Chondrocyte (in vitro differentiated cells): ENCODE measurements around the gene TTC23L. TPM values are rescaled to one million over a fixed set of nuclear protein-coding genes. Genes with fewer than 3 reads are reported as not detected.
A peak's percentile ranks its signal among the peaks of the same experiment; 100 is the strongest.
"Not testable (repeated sequence)": the region's sequence is repeated elsewhere in the genome, so short reads cannot be mapped to it uniquely, and the experiment has no call there.

ENCODE experiments used
- DNase-seq: peaks from one replicate; pipeline ENCODE4 v3.0.0; 2021; ENCODE audit warnings: mixed read lengths, low spot score
- H3K27ac Mint-ChIP-seq: one replicate; pipeline ENCODE4 v1.8.0; 2021; ENCODE audit warnings: mild to moderate bottlenecking, moderate library complexity, mixed read lengths; ENCODE audit not compliant: unreplicated experiment
- H3K27me3 Mint-ChIP-seq: 2 replicates; pipeline ENCODE4 v1.8.0; 2021; ENCODE audit warnings: low read depth, mixed read lengths
- H3K36me3 Mint-ChIP-seq: 2 replicates; pipeline ENCODE4 v1.8.0; 2021; ENCODE audit warnings: low read depth, mixed read lengths
- H3K4me1 Mint-ChIP-seq: 2 replicates; pipeline ENCODE4 v1.8.0; 2021; ENCODE audit warnings: low read depth, mild to moderate bottlenecking, mixed read lengths
- H3K4me3 Mint-ChIP-seq: one replicate; pipeline ENCODE4 v1.8.0; 2021; ENCODE audit warnings: mild to moderate bottlenecking, moderate library complexity, mixed read lengths; ENCODE audit not compliant: unreplicated experiment
- H3K9me3 Mint-ChIP-seq: 2 replicates; pipeline ENCODE4 v1.8.0; 2021; ENCODE audit warnings: low read depth, mixed read lengths
- total RNA-seq: library from RNA; stranded (reverse); gene quantifications from 3 replicates; pipeline ENCODE4 v1.2.1, GENCODE V29; 2021
- TF ChIP-seq, protein P1 (sequence below): fragments of 200-600 bp; sonication (generic); IDR thresholded peaks from 2 replicates; pipeline ENCODE4 v1.5.0; 2021; ENCODE audit warnings: antibody characterized with exemption, mild to moderate bottlenecking, moderate library complexity

Gene TTC23L
- total RNA-seq, 1 donor from 2014 or later = not detected

DNA sequence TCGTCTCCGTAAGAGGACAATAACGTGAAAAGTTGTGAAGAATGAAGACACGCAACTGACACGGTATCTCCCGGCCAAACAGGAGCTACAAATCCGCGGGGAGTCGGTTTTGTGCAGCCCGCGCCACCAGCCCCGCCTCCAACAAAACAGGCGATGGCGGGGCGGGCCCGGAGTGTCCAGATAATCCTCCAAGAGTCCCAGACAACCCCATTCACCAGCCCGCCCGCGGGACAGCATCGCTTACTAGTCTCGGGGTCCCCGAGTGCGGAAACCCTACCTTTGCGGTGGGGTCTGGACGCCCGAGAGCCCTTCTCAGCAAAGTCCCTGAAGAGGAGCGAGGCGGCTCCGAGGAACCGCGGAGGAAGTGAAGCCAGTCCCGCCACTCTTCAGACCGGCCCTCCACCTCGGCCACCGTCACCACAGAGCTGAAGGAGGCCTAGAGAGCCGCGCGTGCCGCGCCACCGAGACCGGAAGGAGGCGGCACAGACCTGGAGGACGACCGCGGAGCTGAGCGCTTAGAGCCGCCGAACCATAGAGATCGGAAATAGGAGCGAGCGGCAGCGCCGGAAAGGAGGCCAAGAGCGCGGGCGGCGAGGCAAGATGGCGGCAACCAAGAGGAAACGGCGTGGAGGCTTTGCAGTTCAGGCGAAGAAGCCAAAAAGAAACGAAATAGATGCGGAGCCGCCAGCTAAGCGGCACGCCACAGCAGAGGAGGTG, 76.3 kb downstream of the TTC23L start, which contains the start of the genes BRIX1 and RAD1:
TSS of gene BRIX1 (plus strand) at position 573 of the 717 bp plus-strand sequence. CDS start at position 601, 28 bp downstream.
TSS of gene RAD1 (minus strand) at position 366 of the 717 bp plus-strand sequence. CDS start 612 bp downstream, outside the sequence.
- peak; percentile 99 for DNase-seq
- Mint-ChIP-seq H3K4me3 (no peak within 1 kb of the TSS), H3K4me1 (peaks cover 37% of the 10 kb centered on the region), H3K36me3 (peaks cover 10% of the 10 kb centered on the region), H3K9me3 (no peaks in the 10 kb centered on the region), H3K27ac (no peak within 1 kb of the TSS), H3K27me3 (no peaks in the 10 kb centered on the region)
- TF ChIP-seq, protein P1, sequence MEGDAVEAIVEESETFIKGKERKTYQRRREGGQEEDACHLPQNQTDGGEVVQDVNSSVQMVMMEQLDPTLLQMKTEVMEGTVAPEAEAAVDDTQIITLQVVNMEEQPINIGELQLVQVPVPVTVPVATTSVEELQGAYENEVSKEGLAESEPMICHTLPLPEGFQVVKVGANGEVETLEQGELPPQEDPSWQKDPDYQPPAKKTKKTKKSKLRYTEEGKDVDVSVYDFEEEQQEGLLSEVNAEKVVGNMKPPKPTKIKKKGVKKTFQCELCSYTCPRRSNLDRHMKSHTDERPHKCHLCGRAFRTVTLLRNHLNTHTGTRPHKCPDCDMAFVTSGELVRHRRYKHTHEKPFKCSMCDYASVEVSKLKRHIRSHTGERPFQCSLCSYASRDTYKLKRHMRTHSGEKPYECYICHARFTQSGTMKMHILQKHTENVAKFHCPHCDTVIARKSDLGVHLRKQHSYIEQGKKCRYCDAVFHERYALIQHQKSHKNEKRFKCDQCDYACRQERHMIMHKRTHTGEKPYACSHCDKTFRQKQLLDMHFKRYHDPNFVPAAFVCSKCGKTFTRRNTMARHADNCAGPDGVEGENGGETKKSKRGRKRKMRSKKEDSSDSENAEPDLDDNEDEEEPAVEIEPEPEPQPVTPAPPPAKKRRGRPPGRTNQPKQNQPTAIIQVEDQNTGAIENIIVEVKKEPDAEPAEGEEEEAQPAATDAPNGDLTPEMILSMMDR = peak; percentile 43

DNA sequence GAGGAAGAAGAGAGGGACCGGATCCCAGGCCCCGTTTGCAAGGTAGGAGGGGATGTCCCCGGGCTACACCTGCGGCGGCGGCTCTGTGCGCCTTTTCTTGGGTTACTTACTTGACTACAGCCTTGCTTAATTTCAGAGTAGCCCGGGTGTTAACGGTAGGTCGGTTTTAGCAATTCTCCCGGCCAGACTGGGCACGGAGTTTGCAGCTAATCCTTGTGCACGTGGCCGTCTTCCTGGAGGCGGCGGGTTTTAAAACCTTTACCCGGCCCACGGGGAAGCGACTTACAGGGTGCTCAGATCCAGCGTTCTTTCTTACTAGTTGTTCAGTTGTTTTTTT, 76.9 kb downstream of the TTC23L start:
- Mint-ChIP-seq H3K27ac (no peak overlapping the region), H3K4me1 (peaks cover 37% of the 10 kb centered on the region), H3K9me3 (no peaks in the 10 kb centered on the region), H3K27me3 (no peaks in the 10 kb centered on the region), H3K36me3 (peaks cover 11% of the 10 kb centered on the region), H3K4me3 (no peak overlapping the region)
- TF ChIP-seq, protein P1 = no peak
- no peak for DNase-seq

DNA sequence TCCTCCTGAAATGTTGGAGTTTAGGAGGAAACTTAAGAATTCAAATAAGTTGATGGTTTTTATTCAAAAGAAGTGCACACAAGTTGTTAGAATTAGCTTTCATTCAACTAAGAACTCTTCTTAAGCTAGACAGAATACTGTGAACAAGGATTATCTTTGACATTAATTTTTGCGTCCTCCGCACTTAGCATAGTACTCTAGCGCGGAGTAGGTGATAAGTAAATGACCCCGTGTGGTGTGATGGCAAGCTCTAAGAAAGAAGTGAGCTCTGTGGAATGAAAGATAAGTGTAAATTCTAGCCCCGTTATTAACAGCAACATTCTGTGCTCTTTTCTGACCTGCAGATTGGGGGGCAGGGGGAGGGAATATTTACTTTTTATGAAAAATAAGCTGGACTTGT, 77.6 kb downstream of the TTC23L start:
- DNase-seq = no peak
- H3K27ac Mint-ChIP-seq = no peak overlapping the region
- no peaks in the 10 kb centered on the region for H3K9me3 Mint-ChIP-seq
- TF ChIP-seq, protein P1 = no peak
- peaks cover 9% of the 10 kb centered on the region for H3K36me3 Mint-ChIP-seq
- peaks cover 37% of the 10 kb centered on the region for H3K4me1 Mint-ChIP-seq
- H3K27me3 Mint-ChIP-seq = no peaks in the 10 kb centered on the region
- H3K4me3 Mint-ChIP-seq = no peak overlapping the region

DNA sequence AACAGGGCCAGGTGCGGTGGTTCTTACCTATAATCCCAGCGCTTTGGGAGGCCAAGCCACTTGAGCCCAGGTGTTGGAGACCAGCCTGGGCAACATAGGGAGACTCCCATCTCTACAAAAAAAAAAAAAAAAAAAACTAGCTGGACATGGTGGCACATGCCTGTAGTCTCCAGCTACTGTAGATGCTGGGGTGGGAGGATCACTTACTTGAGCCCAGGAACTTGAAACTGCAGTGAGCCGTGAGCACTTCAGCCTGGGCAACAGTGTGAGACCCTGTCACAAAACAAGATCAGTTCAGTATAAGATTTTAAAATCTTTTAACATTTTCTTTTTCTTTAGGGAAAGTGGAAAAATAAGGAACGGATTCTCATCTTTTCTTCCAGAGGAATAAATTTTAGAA, 79.1 kb downstream of the TTC23L start:
- Mint-ChIP-seq H3K27me3 (no peaks in the 10 kb centered on the region), H3K27ac (no peak overlapping the region), H3K4me3 (no peak overlapping the region), H3K9me3 (no peaks in the 10 kb centered on the region), H3K4me1 (peaks cover 37% of the 10 kb centered on the region), H3K36me3 (peaks cover 6% of the 10 kb centered on the region)
- no peak for DNase-seq
- TF ChIP-seq, protein P1 = no peak

DNA sequence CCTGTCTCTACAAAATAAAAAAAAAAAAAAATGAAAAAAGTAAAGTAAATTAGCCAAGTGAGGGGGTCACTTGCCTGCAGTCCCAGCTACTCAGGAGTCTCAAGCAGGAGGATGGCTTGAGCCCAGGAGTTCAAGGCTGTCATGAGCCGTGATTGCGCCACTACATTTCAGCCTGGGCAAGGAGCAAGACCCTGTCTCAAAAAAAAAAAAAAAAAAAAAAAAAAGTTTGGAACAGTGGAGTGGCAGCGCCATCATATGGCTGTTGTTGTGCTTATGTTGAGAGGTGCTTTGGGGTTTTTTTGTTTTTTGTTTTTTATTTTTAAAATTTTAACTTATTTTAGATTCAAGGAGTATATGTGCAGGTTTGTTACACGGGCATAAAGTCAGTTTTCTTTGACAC, 80.1 kb downstream of the TTC23L start:
- TF ChIP-seq, protein P1 = peak; percentile 70
- H3K4me3 Mint-ChIP-seq = no peak overlapping the region
- H3K4me1 Mint-ChIP-seq = peaks cover 37% of the 10 kb centered on the region
- no peaks in the 10 kb centered on the region for H3K9me3 Mint-ChIP-seq
- H3K36me3 Mint-ChIP-seq = peaks cover 9% of the 10 kb centered on the region
- H3K27ac Mint-ChIP-seq = no peak overlapping the region
- DNase-seq = no peak
- no peaks in the 10 kb centered on the region for H3K27me3 Mint-ChIP-seq

DNA sequence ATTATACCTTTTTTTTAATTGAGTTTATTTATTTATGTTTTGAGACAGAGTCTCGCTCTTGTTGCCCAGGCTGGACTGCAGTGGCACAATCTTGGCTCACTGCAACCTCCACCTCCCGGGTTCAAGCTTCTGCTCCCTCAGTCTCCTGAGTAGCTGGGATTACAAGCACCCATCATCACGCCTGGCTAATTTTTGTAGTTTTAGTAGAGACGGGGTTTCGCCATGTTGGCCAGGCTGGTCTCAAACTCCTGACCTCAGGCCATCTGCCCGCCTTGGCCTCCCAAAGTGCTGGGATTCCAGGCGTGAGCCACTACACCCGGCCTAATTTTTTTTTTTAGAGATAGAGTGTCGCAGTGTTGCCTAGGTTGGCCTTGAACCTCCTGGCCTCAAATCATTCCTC, 84.3 kb downstream of the TTC23L start:
- not testable (repeated sequence) for H3K27me3 Mint-ChIP-seq, DNase-seq, H3K9me3 Mint-ChIP-seq, H3K4me3 Mint-ChIP-seq
- Mint-ChIP-seq H3K36me3 (peaks cover 16% of the 10 kb centered on the region), H3K27ac (peak overlapping the region; percentile 65), H3K4me1 (peaks cover 15% of the 10 kb centered on the region)
